Fibroblast of villous mesenchyme (primary cell): ENCODE measurements around the gene ACVR1. TPM values are rescaled to one million over a fixed set of nuclear protein-coding genes. Genes with fewer than 3 reads are reported as not detected.

Experiments
- DNase-seq: peaks from one replicate; pipeline ENCODE4 v3.0.0-alpha.2; 2010; ENCODE audit warnings: low read depth
- H3K4me3 ChIP-seq: 2 replicates; pipeline ENCODE4 v1.5.1; 2011; ENCODE audit warnings: low read depth, mild to moderate bottlenecking, low read length
- small RNA-seq: library from RNA; depleted of rRNA; stranded (forward); fragments of <200 nt; gene quantifications from one replicate; pipeline ENCODE3, GENCODE V24; 2012
- total RNA-seq: library from RNA; depleted of rRNA; stranded (reverse); fragments of >200 nt; gene quantifications from 2 replicates; pipeline ENCODE4 v1.2.3, GENCODE V29; 2012
- TF ChIP-seq, protein P1 (sequence below): IDR thresholded peaks from 2 replicates; pipeline ENCODE4 v1.5.1; 2012; ENCODE audit warnings: low read depth, mild to moderate bottlenecking, low read length; ENCODE audit not compliant: insufficient read depth

ACVR1 gene
- total RNA-seq, 1 donor = 44.9 TPM

DNA sequence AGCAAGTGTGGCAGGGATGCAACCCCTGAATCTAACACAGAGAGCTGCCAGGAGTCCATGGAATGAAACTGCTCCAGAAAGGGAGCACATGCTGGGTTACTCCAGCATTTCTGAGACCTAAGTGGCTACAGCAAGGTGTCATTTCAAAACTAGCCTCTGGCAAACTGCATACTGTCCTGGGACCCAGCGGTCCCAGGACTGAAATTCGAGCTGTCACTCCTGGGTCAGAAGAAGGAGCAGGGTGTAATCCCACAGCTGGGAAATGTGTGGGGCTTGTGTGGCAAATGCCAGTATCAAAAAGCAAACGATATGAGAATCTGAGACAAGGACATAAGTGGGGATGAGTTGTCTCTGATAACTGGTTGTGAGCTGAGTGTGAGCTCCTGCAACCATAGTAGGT lies 177.1 kb downstream of the ACVR1 start:
- TF ChIP-seq, protein P1, sequence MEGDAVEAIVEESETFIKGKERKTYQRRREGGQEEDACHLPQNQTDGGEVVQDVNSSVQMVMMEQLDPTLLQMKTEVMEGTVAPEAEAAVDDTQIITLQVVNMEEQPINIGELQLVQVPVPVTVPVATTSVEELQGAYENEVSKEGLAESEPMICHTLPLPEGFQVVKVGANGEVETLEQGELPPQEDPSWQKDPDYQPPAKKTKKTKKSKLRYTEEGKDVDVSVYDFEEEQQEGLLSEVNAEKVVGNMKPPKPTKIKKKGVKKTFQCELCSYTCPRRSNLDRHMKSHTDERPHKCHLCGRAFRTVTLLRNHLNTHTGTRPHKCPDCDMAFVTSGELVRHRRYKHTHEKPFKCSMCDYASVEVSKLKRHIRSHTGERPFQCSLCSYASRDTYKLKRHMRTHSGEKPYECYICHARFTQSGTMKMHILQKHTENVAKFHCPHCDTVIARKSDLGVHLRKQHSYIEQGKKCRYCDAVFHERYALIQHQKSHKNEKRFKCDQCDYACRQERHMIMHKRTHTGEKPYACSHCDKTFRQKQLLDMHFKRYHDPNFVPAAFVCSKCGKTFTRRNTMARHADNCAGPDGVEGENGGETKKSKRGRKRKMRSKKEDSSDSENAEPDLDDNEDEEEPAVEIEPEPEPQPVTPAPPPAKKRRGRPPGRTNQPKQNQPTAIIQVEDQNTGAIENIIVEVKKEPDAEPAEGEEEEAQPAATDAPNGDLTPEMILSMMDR = no peak
- no peak for DNase-seq
- no peak overlapping the region for H3K4me3 ChIP-seq

GRCh38 chr2:157698430-157698829 lies 177.7 kb downstream of the ACVR1 start:
- peak; percentile 7 for DNase-seq
- TF ChIP-seq, protein P1 = no peak

DNA sequence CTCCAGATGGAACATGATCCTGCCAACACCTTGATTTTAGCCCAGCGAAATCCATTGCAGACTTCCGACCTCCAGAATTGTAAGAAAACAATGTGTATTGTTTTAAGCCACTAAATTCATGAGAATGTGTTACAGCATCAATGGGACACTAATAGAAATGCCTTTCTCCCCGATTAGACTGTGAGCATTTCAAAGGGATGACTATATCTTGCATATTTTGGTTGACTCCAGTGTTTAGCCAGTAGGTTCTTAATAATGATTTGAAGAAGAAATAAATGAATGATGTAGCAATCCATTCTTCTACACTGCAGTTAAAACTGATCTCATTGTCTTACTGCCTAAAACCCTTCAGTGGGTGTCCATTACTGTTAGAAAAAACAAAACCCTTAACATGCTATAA lies 180.1 kb downstream of the ACVR1 start:
- DNase-seq = no peak
- no peak overlapping the region for H3K4me3 ChIP-seq
- TF ChIP-seq, protein P1 = no peak

More at GRCh38 chr2:157698430-157698829, 177.7 kb downstream of the ACVR1 start:
- no peak overlapping the region for H3K4me3 ChIP-seq

- no peak overlapping the region for H3K4me3 ChIP-seq
- TF ChIP-seq, protein P1 = no peak
Measured at GRCh38 chr2:157692768-157693167, 183.4 kb downstream of the ACVR1 start.

DNA sequence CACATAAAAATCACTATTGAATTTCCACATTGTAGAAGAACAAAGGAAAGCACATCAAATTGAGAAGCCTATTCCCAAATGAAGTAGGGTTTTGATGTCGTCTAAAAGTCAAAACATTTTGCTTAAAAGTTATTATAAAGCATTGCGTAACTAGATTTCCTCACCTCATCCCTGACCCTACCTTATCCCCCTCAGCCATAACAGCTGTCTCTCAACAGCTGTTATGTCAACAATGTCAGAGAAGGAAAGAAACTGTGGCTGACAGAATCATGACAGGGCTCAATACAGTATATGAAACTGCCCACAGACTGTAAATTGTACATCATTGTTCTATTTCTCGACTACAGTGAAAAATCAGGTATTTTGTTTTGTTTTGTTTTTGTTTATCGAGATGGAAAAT lies 184.4 kb downstream of the ACVR1 start:
- no peak overlapping the region for H3K4me3 ChIP-seq
- TF ChIP-seq, protein P1 = no peak
- peak; percentile 9 for DNase-seq

More at GRCh38 chr2:157692768-157693167, 183.4 kb downstream of the ACVR1 start:
- DNase-seq = peak; percentile 59

DNA sequence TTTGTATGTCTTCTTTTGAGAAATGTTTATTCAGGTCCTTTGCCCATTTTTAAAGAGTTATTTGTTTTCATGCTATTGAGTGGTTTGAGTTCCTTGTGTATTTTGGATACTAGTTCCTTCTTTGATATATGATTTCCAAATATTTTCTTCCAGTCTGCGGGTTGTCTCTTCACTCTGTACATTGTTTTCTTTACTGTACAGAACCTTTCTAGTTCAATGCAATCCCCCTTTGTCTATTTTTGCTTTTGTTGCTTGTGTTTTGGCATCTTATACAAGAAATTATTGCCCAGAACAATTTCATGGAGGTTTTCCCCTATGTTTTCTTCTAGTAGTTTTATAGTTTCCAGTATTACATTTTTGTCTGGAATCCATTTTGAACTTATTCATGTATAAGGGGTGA lies 185.0 kb downstream of the ACVR1 start:
- TF ChIP-seq, protein P1 = no peak
- DNase-seq = no peak
- H3K4me3 ChIP-seq = no peak overlapping the region

Small RNAs within 50 kb of the gene (small RNA-seq; reads per million reads assigned to genes)
- not detected for gene RNU6-436P

Other genes with a start within 250 kb of the ACVR1 start
- gene ACVR1C, start 247.5 kb downstream of the ACVR1 start, total RNA-seq = under 0.01 and 0.43 TPM in 2 replicates
- gene UPP2, start 225.5 kb upstream of the ACVR1 start, total RNA-seq = not detected in 2 replicates